Spleen (tissue), 11 donors: ENCODE results near the gene CMIP. TPM values are rescaled to one million over a fixed set of nuclear protein-coding genes. Genes with fewer than 3 reads are reported as not detected.

ENCODE experiments used
- DNase-seq: peaks from one replicate; pipeline ENCODE4 v3.0.0-alpha.2; 2020
- H3K27ac ChIP-seq, 8 donors: fragments of 200-600 bp; sonication (generic) in 7 of 8; 1 replicate in 4 of 8; 2 replicates in 4 of 8; pipeline versions ENCODE4 v1.5.0 to v1.8.0; 2016 to 2021; ENCODE audit warnings: inconsistent platforms in 4 of 8, mild to moderate bottlenecking in 4 of 8, moderate library complexity in 1 of 8
- H3K27me3 ChIP-seq, 7 donors: fragments of 200-600 bp; sonication (generic) in 6 of 7; replicated peaks in 1 of 7; 1 replicate in 4 of 7; 2 replicates in 3 of 7; pipeline versions ENCODE4 v1.5.0 to v1.8.0; 2016 to 2021; ENCODE audit warnings: inconsistent platforms in 3 of 7, mild to moderate bottlenecking in 1 of 7
- H3K36me3 ChIP-seq, 6 donors: fragments of 200-600 bp; sonication (generic) in 5 of 6; 1 replicate in 4 of 6; 2 replicates in 2 of 6; pipeline versions ENCODE4 v1.5.0 to v1.8.0; 2016 to 2021; ENCODE audit warnings: inconsistent platforms in 2 of 6
- H3K4me1 ChIP-seq, 6 donors: fragments of 200-600 bp; sonication (generic) in 5 of 6; 1 replicate in 3 of 6; 2 replicates in 3 of 6; pipeline versions ENCODE4 v1.5.0 to v1.8.0; 2016 to 2021; ENCODE audit warnings: inconsistent platforms in 3 of 6
- H3K4me3 ChIP-seq, 8 donors: fragments of 200-600 bp; sonication (generic) in 7 of 8; 1 replicate in 4 of 8; 2 replicates in 4 of 8; pipeline versions ENCODE4 v1.5.0 to v1.8.0; 2016 to 2021; ENCODE audit warnings: inconsistent platforms in 4 of 8, mild to moderate bottlenecking in 4 of 8, moderate library complexity in 2 of 8
- H3K9me3 ChIP-seq, 8 donors: fragments of 200-600 bp; sonication (generic) in 7 of 8; 1 replicate in 4 of 8; 2 replicates in 4 of 8; pipeline versions ENCODE4 v1.5.0 to v1.8.0; 2016 to 2021; ENCODE audit warnings: inconsistent platforms in 4 of 8
- CTCF ChIP-seq, 11 experiments: fragments of 200-600 bp in 7 of 11; fragments of 450-650 bp in 4 of 11; sonication (generic) in 4 of 11; IDR thresholded peaks in 8 of 11; conservative IDR thresholded peaks in 3 of 11; 1 replicate in 7 of 11; 2 replicates in 4 of 11; pipeline versions ENCODE4 v1.4.0 to v1.8.0; 2016 to 2021; ENCODE audit warnings: antibody characterized with exemption in 11 of 11, inconsistent platforms in 4 of 11, mild to moderate bottlenecking in 1 of 11
- POLR2A ChIP-seq, 3 donors: fragments of 450-650 bp; IDR thresholded peaks; one replicate each; pipeline ENCODE4 v1.5.1; 2017; ENCODE audit warnings: antibody characterized with exemption in 3 of 3, mild to moderate bottlenecking in 1 of 3
- POLR2AphosphoS5 ChIP-seq, 3 donors: sonication (generic); formaldehyde crosslinking; IDR thresholded peaks; one replicate each; pipeline ENCODE4 v1.5.1; 2017; ENCODE audit warnings: antibody characterized with exemption in 3 of 3
- WGBS, 5 donors: extraction: QIAGEN DNeasy Blood & Tissue Kit in 3 of 5; methylation state at CpG; one replicate each; pipeline versions ENCODE4 v1.1.5 to v1.1.7; 2013 to 2018; 5-methylcytosine and 5-hydroxymethylcytosine counted together
- intact Hi-C: fragments of 100-400 bp; cut with DNase I; formaldehyde crosslinking; loops from one replicate; pipeline ENCODE4 v1.15.0; 2023; ENCODE audit warnings: low total_unique reads
- polyA plus RNA-seq, 3 donors: library from polyadenylated mRNA; stranded (reverse); fragments of 200-250 nt; gene quantifications; one replicate each; pipeline ENCODE4 v1.2.1, GENCODE V29; 2013
- total RNA-seq, 7 donors: library from RNA; depleted of rRNA in 3 of 7; stranded (reverse); fragments of >200 nt in 3 of 7; fragmentation: NEBNext Ultra II Directional in 4 of 7; extraction: Animal tissue kit (Norgen Biotek cat#: 25700) in 4 of 7; gene quantifications; one replicate each; pipeline versions ENCODE4 v1.1.0 to v1.2.1, GENCODE V29; 2016 to 2021
- donor health status: healthy with polysubstance abuse.
- donor health status: DM: no; HTN: no; CAD: no; lungs with moderate emphysema.
- donor health status: DM: no; HTN: no; CAD: no.
- donor health status: Bipolar disorder and iron deficiency.
- donor health status: healthy.
- donor health status: DM: no; HTN: no; CAD: no.
- donor health status: DM: yes; HTN: yes; CAD: no.

CMIP gene
- total and polyA plus RNA-seq, 10 donors = 6.0 to 107 (median 63.6) TPM

- no peak for DNase-seq
- no peaks in the 10 kb centered on the region for H3K9me3 ChIP-seq
- no peak overlapping the region for H3K4me3 ChIP-seq
- H3K27me3 ChIP-seq = no peaks in the 10 kb centered on the region
- H3K27ac ChIP-seq = no peak overlapping the region
- no peak for TF ChIP-seq POLR2AphosphoS5 (IDR thresholded peaks at IDR 0.05)
- TF ChIP-seq CTCF (IDR thresholded peaks at IDR 0.05 in 8 of 11, conservative IDR thresholded peaks at IDR 0.05 in 3 of 11) = no peak
- no peak for TF ChIP-seq POLR2A (IDR thresholded peaks at IDR 0.05)
- intact Hi-C loops = no loop called here
- peaks cover 0 to 8% (median 0%) of the 10 kb centered on the region in 6 donors for H3K4me1 ChIP-seq
- peaks cover 0 to 35% (median 0%) of the 10 kb centered on the region in 6 donors for H3K36me3 ChIP-seq
- WGBS, 5 donors = 68 to 93% (median 90%) methylated on average over 5 of the region's 5 CpGs
Measured at GRCh38 chr16:81590714-81591544, 146.3 kb downstream of the CMIP start.

- Histone ChIP-seq H3K9me3 (no peaks in the 10 kb centered on the region), H3K36me3 (peaks cover 0 to 35% (median 0%) of the 10 kb centered on the region in 6 donors), H3K27ac (no peak overlapping the region), H3K27me3 (no peaks in the 10 kb centered on the region), H3K4me1 (peaks cover 0 to 8% (median 0%) of the 10 kb centered on the region in 6 donors), H3K4me3 (no peak overlapping the region)
- intact Hi-C loops = no loop called here
- TF ChIP-seq POLR2A (IDR thresholded peaks at IDR 0.05) (no peak), CTCF (IDR thresholded peaks at IDR 0.05 in 8 of 11, conservative IDR thresholded peaks at IDR 0.05 in 3 of 11) (no peak), POLR2AphosphoS5 (IDR thresholded peaks at IDR 0.05) (no peak)
- no peak for DNase-seq
- WGBS, 5 donors = 79 to 95% (median 94%) methylated on average over 2 of the region's 2 CpGs
Measured at GRCh38 chr16:81591545-81591870, 146.9 kb downstream of the CMIP start.

- H3K4me1 ChIP-seq = peaks cover 0 to 12% (median 0%) of the 10 kb centered on the region in 6 donors
- no peaks in the 10 kb centered on the region for H3K27me3 ChIP-seq
- TF ChIP-seq POLR2A (IDR thresholded peaks at IDR 0.05) (no peak), POLR2AphosphoS5 (IDR thresholded peaks at IDR 0.05) (no peak), CTCF (IDR thresholded peaks at IDR 0.05 in 8 of 11, conservative IDR thresholded peaks at IDR 0.05 in 3 of 11) (no peak)
- DNase-seq = no peak
- intact Hi-C loops = no loop called here
- no peak overlapping the region for H3K27ac ChIP-seq
- no peaks in the 10 kb centered on the region for H3K9me3 ChIP-seq
- H3K36me3 ChIP-seq = peaks cover 0 to 34% (median 0%) of the 10 kb centered on the region in 6 donors
- H3K4me3 ChIP-seq = no peak overlapping the region
- WGBS, 5 donors = 91 to 94% (median 91%) methylated on average over 11 of the region's 11 CpGs
Measured at GRCh38 chr16:81592353-81592866, 147.8 kb downstream of the CMIP start.

- Histone ChIP-seq H3K27me3 (no peaks in the 10 kb centered on the region), H3K36me3 (peaks cover 0 to 32% (median 0%) of the 10 kb centered on the region in 6 donors), H3K27ac (no peak overlapping the region), H3K9me3 (no peaks in the 10 kb centered on the region), H3K4me1 (peaks cover 0 to 18% (median 0%) of the 10 kb centered on the region in 6 donors), H3K4me3 (no peak overlapping the region)
- TF ChIP-seq CTCF (IDR thresholded peaks at IDR 0.05 in 8 of 11, conservative IDR thresholded peaks at IDR 0.05 in 3 of 11) = no peak
- no peak for TF ChIP-seq POLR2A (IDR thresholded peaks at IDR 0.05)
- TF ChIP-seq POLR2AphosphoS5 (IDR thresholded peaks at IDR 0.05) = no peak
- WGBS, 5 donors = 96 to 97% (median 96%) methylated on average over 16 of the region's 16 CpGs
- intact Hi-C loops = no loop called here
- no peak for DNase-seq
Measured at GRCh38 chr16:81593481-81593880, 148.9 kb downstream of the CMIP start.
